HEK293T (cell line): Measurements from ENCODE around the gene NOBOX.

Source experiments
- ARNT ChIP-seq: fragments of 450-650 bp; IDR thresholded peaks from 2 replicates; pipeline ENCODE4 v1.6.1; 2017; ENCODE audit warnings: mild to moderate bottlenecking
- CTBP1 ChIP-seq: fragments of 450-650 bp; IDR thresholded peaks from 2 replicates; pipeline ENCODE4 v1.6.1; 2016; ENCODE audit warnings: borderline replicate concordance
- ELF4 ChIP-seq: fragments of 450-650 bp; IDR thresholded peaks from 2 replicates; pipeline ENCODE4 v1.6.1; 2017; ENCODE audit warnings: antibody characterized with exemption
- FOXA1 ChIP-seq: fragments of 450-650 bp; IDR thresholded peaks from 2 replicates; pipeline ENCODE4 v1.6.1; 2016; ENCODE audit warnings: mild to moderate bottlenecking
- FOXK2 ChIP-seq: fragments of 450-650 bp; IDR thresholded peaks from 2 replicates; pipeline ENCODE4 v1.6.1; 2016; ENCODE audit warnings: mild to moderate bottlenecking
- FOXM1 ChIP-seq: fragments of 450-650 bp; IDR thresholded peaks from 2 replicates; pipeline ENCODE4 v1.6.1; 2017; ENCODE audit warnings: mild to moderate bottlenecking, borderline replicate concordance
- HDGF ChIP-seq: fragments of 450-650 bp; IDR thresholded peaks from 2 replicates; pipeline ENCODE4 v1.6.1; 2017; ENCODE audit warnings: antibody characterized with exemption, borderline replicate concordance
- NFRKB ChIP-seq: fragments of 450-650 bp; IDR thresholded peaks from 2 replicates; pipeline ENCODE4 v1.6.1; 2016; ENCODE audit warnings: mild to moderate bottlenecking, moderate library complexity
- SP1 ChIP-seq: fragments of 450-650 bp; IDR thresholded peaks from 2 replicates; pipeline ENCODE4 v1.6.1; 2017
- SUZ12 ChIP-seq: fragments of 450-650 bp; IDR thresholded peaks from 2 replicates; pipeline ENCODE4 v1.6.1; 2016; ENCODE audit warnings: mild to moderate bottlenecking
- TARDBP ChIP-seq: fragments of 450-650 bp; IDR thresholded peaks from 2 replicates; pipeline ENCODE4 v1.6.1; 2016
- ZNF384 ChIP-seq: fragments of 450-650 bp; IDR thresholded peaks from 2 replicates; pipeline ENCODE4 v1.6.1; 2016

- TF ChIP-seq ZNF384 (no peak), SUZ12 (no peak), CTBP1 (no peak), TARDBP (no peak), FOXA1 (no peak), NFRKB (no peak), ELF4 (no peak), FOXK2 (no peak), SP1 (no peak), HDGF (no peak), FOXM1 (no peak), ARNT (no peak)
Measured at GRCh38 chr7:144401490-144401889, 2.0 kb downstream of the NOBOX start.
